Measurements from ENCODE around the gene CAMK4. TPM values are rescaled to one million over a fixed set of nuclear protein-coding genes. Genes with fewer than 3 reads are reported as not detected.

Gene CAMK4
- polyA plus RNA-seq, 1 donor (not counting 4 experiments of a cell fraction or from before 2014, with no cell fraction given), result 0.45 TPM

- no peaks in the 10 kb centered on the region for H3K79me2 ChIP-seq (ENCODE audit: control insufficient read depth, insufficient read depth, low read length)
- H3K27me3 ChIP-seq (ENCODE audit: control insufficient read depth, extremely low read depth, insufficient read depth, low read length), result no peaks in the 10 kb centered on the region
- H2AFZ ChIP-seq (ENCODE audit: control insufficient read depth, low read length), result no peak overlapping the region
- no peaks in the 10 kb centered on the region for H3K4me1 ChIP-seq (ENCODE audit: control insufficient read depth, extremely low read depth, insufficient read depth, low read length)
- no peaks in the 10 kb centered on the region for H3K9me1 ChIP-seq (ENCODE audit: control insufficient read depth, extremely low read depth, insufficient read depth, low read length)
- H3K4me2 ChIP-seq (ENCODE audit: control insufficient read depth, extremely low read depth, insufficient read depth, low read depth, low read length), result no peak overlapping the region
- TF ChIP-seq CTCF (optimal IDR thresholded peaks at IDR 0.05 in 1 of 3, IDR thresholded peaks at IDR 0.05 in 1 of 3, conservative IDR thresholded peaks at IDR 0.05 in 1 of 3; ENCODE audit: extremely low read depth in 1 of 3, insufficient read depth in 2 of 3, low read length in 3 of 3), result no peak
- TF ChIP-seq EZH2 (IDR thresholded peaks at IDR 0.05; ENCODE audit: low read length), result no peak
- no peak overlapping the region for H3K9ac ChIP-seq (ENCODE audit: control insufficient read depth, extremely low read depth, insufficient read depth, low read length)
- dilution Hi-C loops (cut with MboI; ENCODE audit: extremely low pct_ligation_motif_present, low sequenced_read_pairs), result no loop called here
- H4K20me1 ChIP-seq (ENCODE audit: control insufficient read depth, extremely low read depth, insufficient read depth, low read length), result no peaks in the 10 kb centered on the region
- H3K9me3 ChIP-seq (ENCODE audit: control insufficient read depth, low read depth, low read length), result no peaks in the 10 kb centered on the region
- FAIRE-seq, result no peak
- no peak overlapping the region for H3K4me3 ChIP-seq (ENCODE audit: control insufficient read depth in 2 of 3, extremely low read depth in 1 of 3, insufficient read depth in 2 of 3, low read depth in 1 of 3, low read length in 3 of 3)
- no peak overlapping the region for H3K27ac ChIP-seq (ENCODE audit: control insufficient read depth, insufficient read depth, low read length)
- H3K36me3 ChIP-seq (ENCODE audit: control insufficient read depth in 2 of 2, extremely low read depth in 1 of 2, insufficient read depth in 2 of 2, low read length in 2 of 2), result no peaks in the 10 kb centered on the region
- no peak for DNase-seq (ENCODE audit: low read depth, low spot score)
Measured at GRCh38 chr5:111404270-111404769, 180.1 kb downstream of the CAMK4 start.

GRCh38 chr5:111407562-111407961 is 183.4 kb downstream of the CAMK4 start:
- H3K79me2 ChIP-seq (ENCODE audit: control insufficient read depth, insufficient read depth, low read length), result no peaks in the 10 kb centered on the region
- H3K4me2 ChIP-seq (ENCODE audit: control insufficient read depth, extremely low read depth, insufficient read depth, low read depth, low read length), result no peak overlapping the region
- DNase-seq (ENCODE audit: low read depth, low spot score) (no peak), FAIRE-seq (no peak)
- no peak overlapping the region for H3K27ac ChIP-seq (ENCODE audit: control insufficient read depth, insufficient read depth, low read length)
- no peak overlapping the region for H3K9ac ChIP-seq (ENCODE audit: control insufficient read depth, extremely low read depth, insufficient read depth, low read length)
- dilution Hi-C loops (cut with MboI; ENCODE audit: extremely low pct_ligation_motif_present, low sequenced_read_pairs), result no loop called here
- H3K4me3 ChIP-seq (ENCODE audit: control insufficient read depth in 2 of 3, extremely low read depth in 1 of 3, insufficient read depth in 2 of 3, low read depth in 1 of 3, low read length in 3 of 3), result no peak overlapping the region
- H3K4me1 ChIP-seq (ENCODE audit: control insufficient read depth, extremely low read depth, insufficient read depth, low read length), result peaks cover 5% of the 10 kb centered on the region
- H3K9me1 ChIP-seq (ENCODE audit: control insufficient read depth, extremely low read depth, insufficient read depth, low read length), result no peaks in the 10 kb centered on the region
- H3K36me3 ChIP-seq (ENCODE audit: control insufficient read depth in 2 of 2, extremely low read depth in 1 of 2, insufficient read depth in 2 of 2, low read length in 2 of 2), result no peaks in the 10 kb centered on the region
- TF ChIP-seq CTCF (optimal IDR thresholded peaks at IDR 0.05 in 1 of 3, IDR thresholded peaks at IDR 0.05 in 1 of 3, conservative IDR thresholded peaks at IDR 0.05 in 1 of 3; ENCODE audit: extremely low read depth in 1 of 3, insufficient read depth in 2 of 3, low read length in 3 of 3) (no peak), EZH2 (IDR thresholded peaks at IDR 0.05; ENCODE audit: low read length) (no peak)
- no peaks in the 10 kb centered on the region for H3K27me3 ChIP-seq (ENCODE audit: control insufficient read depth, extremely low read depth, insufficient read depth, low read length)
- H2AFZ ChIP-seq (ENCODE audit: control insufficient read depth, low read length), result no peak overlapping the region
- H3K9me3 ChIP-seq (ENCODE audit: control insufficient read depth, low read depth, low read length), result no peaks in the 10 kb centered on the region
- H4K20me1 ChIP-seq (ENCODE audit: control insufficient read depth, extremely low read depth, insufficient read depth, low read length), result no peaks in the 10 kb centered on the region

All from keratinocyte (primary cell).